Lower leg skin (tissue), 4 donors: ENCODE results near the gene DAP. TPM values are rescaled to one million over a fixed set of nuclear protein-coding genes. Genes with fewer than 3 reads are reported as not detected.

Experiments
- DNase-seq, 2 donors: peaks; one replicate each; pipeline ENCODE4 v3.0.0-alpha.2; 2019; ENCODE audit warnings: low spot score in 2 of 2
- H3K4me3 ChIP-seq: fragments of 200-600 bp; sonication (generic); 2 replicates; pipeline ENCODE4 v1.5.1; 2017; ENCODE audit warnings: mild to moderate bottlenecking, low read depth; ENCODE audit not compliant: poor library complexity, severe bottlenecking
- POLR2A ChIP-seq, 2 donors: fragments of 450-650 bp; IDR thresholded peaks; one replicate each; pipeline ENCODE4 v1.6.1; 2016 to 2017; ENCODE audit warnings: antibody characterized with exemption in 2 of 2, mild to moderate bottlenecking in 1 of 2, moderate library complexity in 1 of 2
- WGBS, 2 donors: methylation state at CpG; one replicate each; pipeline ENCODE4 v1.1.5; 2018; 5-methylcytosine and 5-hydroxymethylcytosine counted together
- intact Hi-C: fragments of 100-400 bp; cut with DNase I; formaldehyde crosslinking; loops from one replicate; pipeline ENCODE4 v1.15.0; 2023; ENCODE audit warnings: low total_unique reads
- total RNA-seq, 4 donors: library from RNA; depleted of rRNA; stranded (reverse); fragments of >200 nt; gene quantifications; one replicate each; pipeline ENCODE4 v1.1.0, GENCODE V29; 2016
- TF ChIP-seq, protein P1 (sequence below), 3 donors: fragments of 450-650 bp; IDR thresholded peaks; one replicate each; pipeline ENCODE4 v1.5.1; 2016; ENCODE audit warnings: antibody characterized with exemption in 3 of 3, mild to moderate bottlenecking in 3 of 3, moderate library complexity in 2 of 3

Gene DAP
- total RNA-seq, 4 donors from 2014 or later = 36.4 to 41.9 (median 39.7) TPM

DNA sequence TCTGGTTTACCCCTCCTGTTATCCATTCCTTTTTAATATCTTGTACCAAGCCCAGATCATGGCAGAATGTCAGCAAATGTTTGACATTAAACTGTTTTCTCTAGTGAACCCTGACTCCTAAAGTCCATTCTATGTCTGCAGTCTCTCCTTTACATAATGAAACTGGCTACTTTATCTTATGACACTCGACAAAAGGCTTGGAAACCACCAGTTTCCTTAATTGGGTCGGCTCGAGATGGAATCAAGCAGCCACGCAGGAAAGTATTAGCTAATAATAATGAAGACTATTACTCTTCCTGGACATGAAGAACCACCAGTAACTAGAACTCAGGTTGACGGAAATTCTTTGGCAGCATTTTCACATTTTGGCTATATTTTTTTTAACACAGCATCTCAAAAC is 17.5 kb downstream of the DAP start:
- DNase-seq = no peak
- intact Hi-C loops = no loop called here
- TF ChIP-seq, protein P1, sequence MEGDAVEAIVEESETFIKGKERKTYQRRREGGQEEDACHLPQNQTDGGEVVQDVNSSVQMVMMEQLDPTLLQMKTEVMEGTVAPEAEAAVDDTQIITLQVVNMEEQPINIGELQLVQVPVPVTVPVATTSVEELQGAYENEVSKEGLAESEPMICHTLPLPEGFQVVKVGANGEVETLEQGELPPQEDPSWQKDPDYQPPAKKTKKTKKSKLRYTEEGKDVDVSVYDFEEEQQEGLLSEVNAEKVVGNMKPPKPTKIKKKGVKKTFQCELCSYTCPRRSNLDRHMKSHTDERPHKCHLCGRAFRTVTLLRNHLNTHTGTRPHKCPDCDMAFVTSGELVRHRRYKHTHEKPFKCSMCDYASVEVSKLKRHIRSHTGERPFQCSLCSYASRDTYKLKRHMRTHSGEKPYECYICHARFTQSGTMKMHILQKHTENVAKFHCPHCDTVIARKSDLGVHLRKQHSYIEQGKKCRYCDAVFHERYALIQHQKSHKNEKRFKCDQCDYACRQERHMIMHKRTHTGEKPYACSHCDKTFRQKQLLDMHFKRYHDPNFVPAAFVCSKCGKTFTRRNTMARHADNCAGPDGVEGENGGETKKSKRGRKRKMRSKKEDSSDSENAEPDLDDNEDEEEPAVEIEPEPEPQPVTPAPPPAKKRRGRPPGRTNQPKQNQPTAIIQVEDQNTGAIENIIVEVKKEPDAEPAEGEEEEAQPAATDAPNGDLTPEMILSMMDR (IDR thresholded peaks at IDR 0.05) = no peak
- no peak for TF ChIP-seq POLR2A (IDR thresholded peaks at IDR 0.05)
- H3K4me3 ChIP-seq = no peak overlapping the region
- 50 to 56% methylated on average over 5 of the region's 5 CpGs for WGBS, 2 donors

DNA sequence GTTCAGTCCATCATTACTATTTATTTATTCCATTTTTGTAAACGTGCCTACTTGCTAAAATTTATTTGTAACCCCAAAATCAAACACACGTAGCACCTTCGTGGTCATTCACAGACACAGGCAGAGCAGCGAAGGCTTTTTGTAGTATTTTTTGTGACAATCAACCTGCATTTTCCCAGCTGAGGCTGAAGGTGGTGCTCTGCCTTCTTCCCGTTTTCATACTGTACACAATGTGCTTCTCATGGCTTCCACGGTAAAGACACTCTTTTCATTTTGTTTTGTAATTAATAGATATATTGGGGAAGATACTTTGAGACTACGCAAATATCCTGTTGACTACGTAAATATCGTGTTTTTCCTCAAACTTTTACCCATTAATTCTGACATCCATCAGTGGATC is 19.4 kb downstream of the DAP start:
- 90 to 94% methylated on average over 9 of the region's 9 CpGs for WGBS, 2 donors
- no peak overlapping the region for H3K4me3 ChIP-seq
- DNase-seq = no peak
- TF ChIP-seq POLR2A (IDR thresholded peaks at IDR 0.05) = no peak
- TF ChIP-seq, protein P1 (IDR thresholded peaks at IDR 0.05) = no peak
- intact Hi-C loops = no loop called here

DNA sequence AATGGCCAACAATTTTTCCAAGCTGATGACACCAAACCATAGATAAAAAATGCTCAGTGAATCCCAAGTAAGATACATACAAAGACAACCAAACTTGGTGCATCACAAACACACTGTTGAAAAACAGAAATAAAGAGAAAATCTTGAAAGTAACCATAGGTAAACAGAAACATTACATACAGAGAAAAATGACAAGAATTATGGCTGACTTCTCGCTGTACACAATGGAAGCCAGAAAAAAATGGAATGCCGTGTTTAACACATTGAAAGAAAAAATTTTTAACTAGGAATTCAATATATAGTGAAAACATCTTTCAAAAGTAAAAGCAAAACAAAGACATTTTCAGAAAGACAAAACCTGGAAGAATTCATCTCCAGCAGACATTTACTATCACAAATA is 20.6 kb downstream of the DAP start:
- TF ChIP-seq POLR2A (IDR thresholded peaks at IDR 0.05) = no peak
- TF ChIP-seq, protein P1 (IDR thresholded peaks at IDR 0.05) = no peak
- 69 to 98% methylated on average over 2 of the region's 2 CpGs for WGBS, 2 donors
- intact Hi-C loops = no loop called here
- no peak for DNase-seq
- no peak overlapping the region for H3K4me3 ChIP-seq

DNA sequence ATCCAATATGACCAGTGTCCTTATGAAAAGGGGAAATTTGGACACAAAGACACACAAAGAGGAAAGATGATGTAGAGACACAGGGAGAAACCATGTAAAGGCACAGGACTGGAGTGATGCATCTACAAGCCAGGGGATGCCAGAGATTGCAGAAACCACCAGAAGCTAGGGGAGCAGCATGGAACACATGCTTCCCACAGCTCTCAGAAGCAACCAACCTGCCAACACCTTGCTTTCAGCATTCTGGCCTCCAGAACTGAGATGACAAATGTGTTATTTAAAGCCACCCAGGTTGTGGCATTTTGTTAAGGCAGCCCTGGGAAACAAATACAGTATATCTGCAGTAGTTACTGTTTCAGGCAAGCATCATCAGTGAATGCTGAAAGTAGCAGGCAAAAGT is 23.2 kb downstream of the DAP start:
- H3K4me3 ChIP-seq = no peak overlapping the region
- intact Hi-C loops = no loop called here
- no peak for DNase-seq
- TF ChIP-seq, protein P1 (IDR thresholded peaks at IDR 0.05) = no peak
- no peak for TF ChIP-seq POLR2A (IDR thresholded peaks at IDR 0.05)

DNA sequence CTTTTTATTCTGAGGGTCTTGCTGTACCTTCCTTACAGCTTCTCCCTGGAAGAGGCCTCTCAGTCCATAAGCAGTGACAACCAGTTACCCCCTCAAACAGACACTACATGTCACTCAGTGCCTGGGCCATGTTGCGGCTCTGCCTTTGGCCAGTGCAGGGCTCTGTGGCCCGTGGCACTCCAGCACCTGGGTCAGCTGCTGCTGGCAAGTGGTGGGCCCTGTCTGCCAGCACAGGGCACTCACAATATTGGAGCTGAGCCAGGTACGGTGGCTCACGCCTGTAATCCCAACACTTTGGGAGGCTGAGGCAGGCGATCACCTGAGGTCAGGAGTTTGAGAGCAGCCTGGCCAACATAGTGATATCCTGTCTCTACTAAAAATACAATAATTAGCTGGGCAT is 24.2 kb downstream of the DAP start:
- no peak overlapping the region for H3K4me3 ChIP-seq
- WGBS, 2 donors = 58 to 84% methylated on average over 2 to 5 of the region's 5 CpGs
- intact Hi-C loops = no loop called here
- no peak for TF ChIP-seq POLR2A (IDR thresholded peaks at IDR 0.05)
- TF ChIP-seq, protein P1 (IDR thresholded peaks at IDR 0.05) = no peak
- DNase-seq = no peak

DNA sequence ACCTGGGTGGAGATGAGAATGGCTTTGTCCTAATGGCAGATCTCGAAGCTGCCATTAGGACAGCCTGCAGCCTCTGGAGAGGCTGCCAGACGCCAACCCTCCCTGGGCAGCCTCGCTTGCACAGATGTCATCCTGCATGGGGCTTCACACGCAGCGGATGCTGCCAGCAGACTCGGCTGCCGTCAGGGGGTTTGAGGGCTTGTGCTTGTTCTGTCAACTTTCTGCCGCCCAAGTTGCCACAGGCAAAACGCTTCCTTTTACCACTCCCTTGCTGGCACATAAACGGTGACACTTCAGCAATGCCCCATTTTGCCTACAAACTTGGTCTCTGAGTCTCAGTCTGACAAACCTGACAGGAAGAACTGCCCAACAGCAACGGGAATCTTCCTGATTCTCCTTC is 24.7 kb downstream of the DAP start:
- WGBS, 2 donors = 30 to 45% methylated on average over 11 of the region's 11 CpGs
- no peak for DNase-seq
- TF ChIP-seq POLR2A (IDR thresholded peaks at IDR 0.05) = no peak
- TF ChIP-seq, protein P1 (IDR thresholded peaks at IDR 0.05) = no peak
- H3K4me3 ChIP-seq = no peak overlapping the region
- intact Hi-C loops = no loop called here
